Measurements from ENCODE around the gene VHLL. TPM values are rescaled to one million over a fixed set of nuclear protein-coding genes. Genes with fewer than 3 reads are reported as not detected.

The VHLL gene
- total RNA-seq, 1 experiment from 2014 or later, result 1.1 TPM

DNA sequence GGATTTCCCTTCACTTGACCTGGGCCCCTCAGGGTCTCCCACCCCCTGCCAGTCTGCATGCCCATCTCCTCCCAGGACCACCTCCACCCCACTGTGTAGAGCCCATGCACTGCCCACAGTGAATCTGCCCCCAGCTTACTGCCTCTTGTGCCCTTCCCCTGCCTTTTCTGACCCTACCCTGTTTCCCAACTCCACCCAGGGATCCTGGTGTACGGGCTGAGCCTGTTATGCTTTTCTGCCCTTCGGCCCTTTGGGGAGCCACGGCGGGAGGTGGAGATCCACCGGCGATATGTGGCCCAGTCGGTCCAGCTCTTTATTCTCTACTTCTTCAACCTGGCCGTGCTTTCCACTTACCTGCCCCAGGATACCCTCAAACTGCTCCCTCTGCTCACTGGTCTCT lies 13.0 kb downstream of the VHLL start:
- POLR2A ChIA-PET (ENCODE audit: unreplicated experiment), result no interaction called here
- Histone ChIP-seq H3K9me3 (ENCODE audit: low read length) (no peaks in the 10 kb centered on the region), H3K9me2 (replicated peaks; ENCODE audit: low read length) (no peaks in the 10 kb centered on the region), H4K20me1 (ENCODE audit: low read length) (peaks cover 10% of the 10 kb centered on the region), H3K27ac (ENCODE audit: low read length) (no peak overlapping the region), H3K27me3 (ENCODE audit: low read length) (no peaks in the 10 kb centered on the region), H3F3A (ENCODE audit: low read length, unreplicated experiment) (no peaks in the 10 kb centered on the region), H3K36me3 (ENCODE audit: low read depth, low read length) (no peaks in the 10 kb centered on the region), H2AFZ (ENCODE audit: low read length) (no peak overlapping the region), H3K79me2 (ENCODE audit: low read length) (peaks cover 40% of the 10 kb centered on the region), H3K4me3 (ENCODE audit: low read length) (no peak overlapping the region), H3K9ac (ENCODE audit: low read length) (no peak overlapping the region), H3K4me2 (ENCODE audit: low read length) (no peak overlapping the region), H3K4me1 (ENCODE audit: insufficient read depth, low read length) (peaks cover 31% of the 10 kb centered on the region)
- intact Hi-C loops (cut with micrococcal nuclease), result no loop called here
- ATAC-seq (no peak), DNase-seq (no peak)
- TF ChIP-seq, protein P1, sequence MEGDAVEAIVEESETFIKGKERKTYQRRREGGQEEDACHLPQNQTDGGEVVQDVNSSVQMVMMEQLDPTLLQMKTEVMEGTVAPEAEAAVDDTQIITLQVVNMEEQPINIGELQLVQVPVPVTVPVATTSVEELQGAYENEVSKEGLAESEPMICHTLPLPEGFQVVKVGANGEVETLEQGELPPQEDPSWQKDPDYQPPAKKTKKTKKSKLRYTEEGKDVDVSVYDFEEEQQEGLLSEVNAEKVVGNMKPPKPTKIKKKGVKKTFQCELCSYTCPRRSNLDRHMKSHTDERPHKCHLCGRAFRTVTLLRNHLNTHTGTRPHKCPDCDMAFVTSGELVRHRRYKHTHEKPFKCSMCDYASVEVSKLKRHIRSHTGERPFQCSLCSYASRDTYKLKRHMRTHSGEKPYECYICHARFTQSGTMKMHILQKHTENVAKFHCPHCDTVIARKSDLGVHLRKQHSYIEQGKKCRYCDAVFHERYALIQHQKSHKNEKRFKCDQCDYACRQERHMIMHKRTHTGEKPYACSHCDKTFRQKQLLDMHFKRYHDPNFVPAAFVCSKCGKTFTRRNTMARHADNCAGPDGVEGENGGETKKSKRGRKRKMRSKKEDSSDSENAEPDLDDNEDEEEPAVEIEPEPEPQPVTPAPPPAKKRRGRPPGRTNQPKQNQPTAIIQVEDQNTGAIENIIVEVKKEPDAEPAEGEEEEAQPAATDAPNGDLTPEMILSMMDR (conservative IDR thresholded peaks at IDR 0.05; ENCODE audit: low read depth, low read length), result no peak
- no peak for TF ChIP-seq EZH2phosphoT487 (IDR thresholded peaks at IDR 0.05; ENCODE audit: borderline replicate concordance, low read length)
- no peak for TF ChIP-seq EZH2 (IDR thresholded peaks at IDR 0.05; ENCODE audit: low read length, unreplicated experiment)
- BruUV-seq (replicated peaks), result no TSS peak
- CTCF ChIA-PET, result no interaction called here

DNA sequence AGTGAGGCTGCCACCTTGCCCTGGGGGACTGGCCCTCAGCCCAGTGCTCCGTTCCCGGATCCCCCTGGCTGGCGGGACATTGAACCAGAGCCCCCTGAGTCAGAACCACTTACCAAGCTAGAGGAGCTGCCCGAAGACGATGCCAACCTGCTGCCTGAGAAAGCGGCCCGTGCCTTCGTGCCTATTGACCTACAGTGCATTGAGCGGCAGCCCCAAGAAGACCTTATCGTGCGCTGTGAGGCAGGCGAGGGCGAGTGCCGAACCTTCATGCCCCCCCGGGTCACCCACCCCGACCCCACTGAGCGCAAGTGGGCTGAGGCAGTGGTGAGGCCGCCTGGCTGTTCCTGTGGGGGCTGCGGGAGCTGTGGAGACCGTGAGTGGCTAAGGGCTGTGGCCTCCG lies 13.7 kb downstream of the VHLL start:
- Histone ChIP-seq H3F3A (ENCODE audit: low read length, unreplicated experiment) (no peaks in the 10 kb centered on the region), H3K27me3 (ENCODE audit: low read length) (no peaks in the 10 kb centered on the region), H2AFZ (ENCODE audit: low read length) (no peak overlapping the region), H3K9me3 (ENCODE audit: low read length) (no peaks in the 10 kb centered on the region), H3K27ac (ENCODE audit: low read length) (no peak overlapping the region), H3K79me2 (ENCODE audit: low read length) (peaks cover 46% of the 10 kb centered on the region), H3K9me2 (replicated peaks; ENCODE audit: low read length) (no peaks in the 10 kb centered on the region), H3K36me3 (ENCODE audit: low read depth, low read length) (no peaks in the 10 kb centered on the region), H4K20me1 (ENCODE audit: low read length) (peaks cover 16% of the 10 kb centered on the region), H3K4me2 (ENCODE audit: low read length) (no peak overlapping the region), H3K4me1 (ENCODE audit: insufficient read depth, low read length) (peaks cover 32% of the 10 kb centered on the region), H3K9ac (ENCODE audit: low read length) (no peak overlapping the region), H3K4me3 (ENCODE audit: low read length) (no peak overlapping the region)
- intact Hi-C loops (cut with micrococcal nuclease), result no loop called here
- POLR2A ChIA-PET (ENCODE audit: unreplicated experiment), result no interaction called here
- DNase-seq, result no peak
- no peak for ATAC-seq
- CTCF ChIA-PET, result no interaction called here
- TF ChIP-seq, protein P1 (conservative IDR thresholded peaks at IDR 0.05; ENCODE audit: low read depth, low read length), result no peak
- TF ChIP-seq EZH2phosphoT487 (IDR thresholded peaks at IDR 0.05; ENCODE audit: borderline replicate concordance, low read length) (no peak), EZH2 (IDR thresholded peaks at IDR 0.05; ENCODE audit: low read length, unreplicated experiment) (no peak)
- no TSS peak for BruUV-seq (replicated peaks)

DNA sequence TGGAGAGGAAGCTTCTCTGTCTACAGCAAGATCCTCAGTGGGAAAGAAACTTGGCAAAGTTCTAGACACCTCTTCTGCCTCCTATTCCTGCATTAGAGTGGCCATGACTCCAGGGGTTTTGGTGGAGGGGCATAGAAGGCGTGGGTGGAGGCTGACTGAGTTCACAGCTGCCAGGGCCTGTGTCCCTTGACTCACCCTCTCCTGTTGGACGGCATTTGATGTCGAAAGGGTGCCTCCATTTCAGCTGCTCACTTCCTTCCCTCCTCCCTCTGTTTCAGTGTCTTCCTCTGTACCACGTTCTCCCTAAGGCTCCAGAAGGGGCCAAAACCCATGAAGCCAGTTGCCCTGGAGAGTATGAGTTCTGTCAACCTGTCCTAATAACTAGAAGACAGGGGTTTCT lies 14.3 kb downstream of the VHLL start:
- BruUV-seq (replicated peaks), result no TSS peak
- Histone ChIP-seq H2AFZ (ENCODE audit: low read length) (no peak overlapping the region), H3K4me3 (ENCODE audit: low read length) (peak overlapping the region; percentile 86), H3K9me2 (replicated peaks; ENCODE audit: low read length) (no peaks in the 10 kb centered on the region), H3K79me2 (ENCODE audit: low read length) (peaks cover 53% of the 10 kb centered on the region), H3K27me3 (ENCODE audit: low read length) (no peaks in the 10 kb centered on the region), H3K36me3 (ENCODE audit: low read depth, low read length) (peaks cover 3% of the 10 kb centered on the region), H3K9me3 (ENCODE audit: low read length) (no peaks in the 10 kb centered on the region), H3K4me1 (ENCODE audit: insufficient read depth, low read length) (peaks cover 32% of the 10 kb centered on the region), H3K9ac (ENCODE audit: low read length) (peak overlapping the region; percentile 34; the same call in 1 of the 2 replicates), H3F3A (ENCODE audit: low read length, unreplicated experiment) (no peaks in the 10 kb centered on the region), H4K20me1 (ENCODE audit: low read length) (peaks cover 23% of the 10 kb centered on the region), H3K27ac (ENCODE audit: low read length) (no peak overlapping the region), H3K4me2 (ENCODE audit: low read length) (peak overlapping the region; percentile 95)
- intact Hi-C loops (cut with micrococcal nuclease), result no loop called here
- ATAC-seq, result no peak
- TF ChIP-seq, protein P1 (conservative IDR thresholded peaks at IDR 0.05; ENCODE audit: low read depth, low read length), result no peak
- TF ChIP-seq EZH2 (IDR thresholded peaks at IDR 0.05; ENCODE audit: low read length, unreplicated experiment) (no peak), EZH2phosphoT487 (IDR thresholded peaks at IDR 0.05; ENCODE audit: borderline replicate concordance, low read length) (no peak)
- no peak for DNase-seq
- ChIA-PET CTCF (no interaction called here), POLR2A (ENCODE audit: unreplicated experiment) (interaction anchor here (0.6 kb wide), 1 partner anchor 37 kb away, joined by 4 read pairs; no protein-coding TSS in a partner anchor)
